NCI-H460 (cell line): ENCODE results near the gene DCAF4. TPM values are rescaled to one million over a fixed set of nuclear protein-coding genes. Genes with fewer than 3 reads are reported as not detected.

Experiments used
- DNase-seq: peaks from one replicate; pipeline ENCODE4 v3.0.0-alpha.2; 2016; ENCODE audit warnings: low read depth; ENCODE audit errors: extremely low read depth
- polyA plus RNA-seq: library from polyadenylated mRNA; depleted of rRNA; stranded (reverse); fragments of >200 nt; gene quantifications from 2 replicates; pipeline ENCODE4 v1.2.3, GENCODE V29; 2014; cell fraction: nucleus; rRNA removed
- total RNA-seq: library from RNA; depleted of rRNA; stranded (reverse); fragments of >200 nt; shearing (Covaris generic); gene quantifications from 2 replicates; pipeline ENCODE4 v1.2.3, GENCODE V29; 2014; rRNA removed

Gene DCAF4
- 18.8 and 21.5 TPM in 2 replicates for total RNA-seq
- 39.5 and 54.5 TPM in 2 replicates for polyA plus RNA-seq

DNA sequence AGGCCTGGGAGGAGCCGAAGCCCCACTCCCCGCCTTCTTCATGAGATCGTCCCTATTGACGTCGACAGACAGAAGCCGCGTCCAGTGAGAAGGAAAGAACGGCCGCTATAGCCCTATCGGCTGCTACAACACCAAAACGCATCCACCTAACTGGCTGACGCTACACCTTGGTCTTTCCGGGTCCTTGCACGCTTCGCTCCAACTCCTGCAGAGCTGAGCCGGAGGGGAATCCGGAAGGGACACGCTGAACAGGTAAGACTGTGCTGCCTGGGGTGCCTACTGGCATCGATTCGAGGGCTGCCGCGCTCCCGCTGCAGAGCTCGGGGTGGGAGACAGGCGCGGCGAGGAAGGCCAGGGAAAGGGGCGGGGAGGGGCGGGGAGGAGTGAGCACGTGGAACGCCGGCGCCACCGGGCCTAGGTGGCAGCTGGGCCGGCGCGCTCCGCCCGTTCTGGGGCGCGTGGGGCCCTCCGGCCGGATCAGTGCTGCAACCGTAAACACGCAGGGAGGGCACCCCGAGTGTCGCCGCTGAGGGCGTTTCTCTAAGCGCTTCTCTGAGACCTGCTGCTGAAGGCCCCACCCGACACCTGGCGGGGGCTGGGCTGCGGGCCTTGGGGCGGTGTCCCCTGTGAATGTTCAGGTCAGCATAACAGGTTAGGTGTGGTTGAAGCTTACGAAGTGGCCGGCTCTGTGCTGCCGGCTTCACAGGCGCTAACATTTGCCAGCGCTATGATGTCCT, at the start of gene DCAF4:
Gene DCAF4 (plus strand): TSS at position 173 of the 737 bp plus-strand sequence. CDS start 11,515 bp downstream, outside the sequence.
- peak; percentile 99 for DNase-seq

DNA sequence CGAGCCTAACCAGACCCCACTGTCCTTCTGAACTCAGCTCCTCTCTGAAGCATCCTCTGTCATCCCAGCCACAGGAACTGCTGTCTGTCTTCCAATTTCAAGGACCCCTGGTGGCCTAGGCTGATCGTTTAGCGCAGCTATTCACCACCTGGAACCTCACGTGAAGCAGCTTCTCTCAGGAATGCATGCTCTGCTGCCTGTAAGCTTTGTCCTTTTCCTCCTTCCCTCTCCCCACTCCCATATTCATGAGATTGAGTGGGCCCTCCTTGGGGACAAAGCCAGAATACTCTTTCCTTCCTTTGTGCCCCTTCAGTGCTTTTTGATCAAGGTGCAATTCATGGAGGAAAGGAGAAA, 49.6 kb upstream of the DCAF4 start:
- DNase-seq, result no peak

- no peak for DNase-seq
These were observed 47.5 kb upstream of the DCAF4 start for GRCh38 chr14:72878746-72879145.

- DNase-seq, result no peak
These were observed 46.8 kb upstream of the DCAF4 start for GRCh38 chr14:72879431-72879830.

DNA sequence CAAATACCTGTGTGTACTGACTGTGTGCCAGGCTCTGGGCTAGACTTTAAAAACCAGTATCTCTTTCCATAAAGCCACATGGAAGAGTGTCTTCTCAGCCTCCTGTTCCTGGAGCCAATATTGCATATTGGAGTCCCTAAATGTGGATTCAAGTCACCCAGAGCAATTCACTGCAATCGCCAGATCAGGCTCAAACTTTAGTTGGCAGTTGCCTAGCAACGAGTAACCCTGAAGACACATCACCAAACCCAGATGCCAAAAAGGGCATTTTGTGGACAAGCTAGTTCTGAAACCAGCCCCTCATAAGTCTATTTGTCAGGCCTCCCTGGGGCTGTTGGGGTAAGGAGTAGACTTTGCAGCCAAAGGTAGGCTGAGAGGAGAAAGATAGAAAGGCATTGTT, 46.1 kb upstream of the DCAF4 start:
- no peak for DNase-seq

GRCh38 chr14:72880820-72881219, 45.4 kb upstream of the DCAF4 start:
- no peak for DNase-seq

DNA sequence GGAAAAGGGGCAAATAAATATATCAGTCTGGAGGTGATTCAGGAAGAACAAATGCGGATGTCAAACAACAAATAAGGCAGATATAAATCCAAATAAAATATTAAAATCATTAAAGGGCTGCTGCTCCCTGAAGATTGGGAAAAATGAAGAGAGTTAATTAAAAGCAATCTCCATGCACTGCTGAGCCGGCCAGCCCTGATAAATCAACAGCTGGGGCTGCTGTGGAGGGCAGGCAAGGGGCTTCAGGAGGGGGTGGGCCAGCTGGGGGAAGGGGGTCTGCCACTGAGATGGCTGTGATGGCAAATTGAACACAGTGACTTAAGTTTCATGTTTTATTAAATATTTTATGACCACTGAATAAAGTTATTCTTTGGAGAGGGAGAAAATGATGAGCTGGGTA, 44.7 kb upstream of the DCAF4 start:
- no peak for DNase-seq

- no peak for DNase-seq
These were observed 44.2 kb upstream of the DCAF4 start for GRCh38 chr14:72882047-72882446.

DNA sequence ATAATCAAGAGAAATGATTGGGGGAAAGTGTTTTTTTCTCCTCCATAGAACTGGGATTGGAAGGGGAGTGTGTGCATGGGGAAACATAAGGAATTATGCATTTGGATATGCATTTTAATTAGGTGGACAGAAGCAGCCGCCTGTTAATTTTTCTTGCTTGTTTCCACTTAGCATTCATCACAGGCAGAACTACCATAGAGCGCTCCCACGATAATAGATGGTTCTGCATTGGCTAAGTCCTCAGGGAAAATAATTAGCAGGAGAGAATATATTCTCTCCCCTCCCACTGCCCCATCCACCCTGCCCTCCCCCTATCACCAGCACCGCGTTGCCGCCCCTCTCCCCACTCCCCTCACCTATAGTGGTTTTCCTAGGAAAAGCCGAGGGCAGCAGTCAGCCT, 43.8 kb upstream of the DCAF4 start:
- no peak for DNase-seq

DNA sequence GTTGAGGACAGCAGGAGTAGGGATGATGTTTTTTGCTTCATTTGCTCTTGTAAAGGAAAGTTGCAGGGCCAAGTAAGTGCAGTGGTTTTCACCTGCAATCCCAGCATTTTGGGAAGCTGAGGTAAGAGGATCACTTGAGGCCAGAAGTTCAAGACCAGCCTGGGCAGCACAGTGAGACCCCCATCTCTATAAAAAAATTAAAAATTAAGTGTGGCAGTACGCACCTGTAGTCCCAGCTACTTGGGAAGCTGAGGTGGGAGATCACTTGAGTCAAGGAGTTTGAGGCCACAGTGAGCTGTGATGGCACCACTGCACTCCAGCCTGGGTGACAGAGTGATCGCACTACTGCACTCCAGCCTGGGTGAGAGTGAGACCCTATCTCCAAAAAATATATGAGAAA, 43.2 kb upstream of the DCAF4 start:
- DNase-seq, result no peak

- no peak for DNase-seq
These were observed 42.3 kb upstream of the DCAF4 start for GRCh38 chr14:72883961-72884360.

DNA sequence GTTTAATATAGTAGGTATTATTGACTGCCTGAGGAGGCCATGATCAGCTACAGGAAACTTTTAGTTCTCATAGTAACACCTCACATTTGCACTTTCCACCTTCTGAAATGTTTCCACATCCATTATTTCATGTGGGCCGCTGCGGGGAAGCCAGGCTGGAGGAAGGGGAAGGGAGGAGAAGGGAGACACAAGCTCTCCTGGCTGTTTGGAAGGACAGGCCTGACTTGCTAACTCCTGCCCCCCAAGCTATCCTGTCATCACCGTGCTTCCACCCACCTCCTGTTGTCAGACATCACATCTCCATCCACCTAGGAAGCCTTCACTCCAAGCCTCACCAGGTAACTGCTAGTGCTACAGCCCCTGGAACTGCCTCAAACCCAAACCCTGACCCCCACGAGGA, 41.9 kb upstream of the DCAF4 start:
- no peak for DNase-seq

GRCh38 chr14:72887514-72887913, 38.8 kb upstream of the DCAF4 start:
- no peak for DNase-seq

DNA sequence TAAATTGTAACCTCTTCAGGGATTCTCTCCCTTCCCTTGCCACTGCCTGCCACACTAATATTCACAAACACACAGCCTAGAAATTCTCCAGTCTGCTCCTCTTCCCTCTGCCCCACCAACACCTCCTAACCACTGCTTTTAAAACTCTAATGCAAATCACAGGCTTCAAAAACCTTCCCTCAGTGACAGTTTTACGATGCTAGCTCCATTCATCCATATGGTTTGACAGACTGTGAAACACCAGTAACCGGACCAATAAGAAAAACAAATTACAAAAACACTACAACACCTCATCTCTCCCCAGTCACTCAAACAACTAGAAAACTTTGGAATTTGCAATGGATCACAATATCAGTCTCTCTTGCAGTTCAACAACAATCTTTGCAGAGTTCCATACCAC, 38.1 kb upstream of the DCAF4 start:
- DNase-seq, result no peak

GRCh38 chr14:72888636-72889201, 37.5 kb upstream of the DCAF4 start:
- no peak for DNase-seq

DNA sequence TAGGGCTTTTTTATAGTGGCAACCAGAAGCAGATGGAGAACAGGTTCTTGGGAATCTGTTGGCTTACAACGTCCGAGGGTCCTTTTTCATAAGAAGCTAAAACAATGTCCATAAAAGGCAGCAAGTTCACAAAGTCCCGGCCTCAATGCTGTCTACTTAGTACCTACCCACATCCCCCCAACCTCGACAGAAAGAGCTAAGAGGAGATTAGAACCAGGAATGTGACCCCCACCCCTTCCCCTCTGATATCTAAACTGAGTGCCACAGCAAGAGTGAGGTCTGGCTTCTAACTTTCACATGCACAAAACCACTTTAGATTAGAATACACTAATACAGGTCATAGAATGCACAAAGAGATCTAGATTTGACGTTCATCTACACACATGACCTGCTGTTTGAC, 36.9 kb upstream of the DCAF4 start:
- no peak for DNase-seq

- DNase-seq, result no peak
These were observed 34.6 kb upstream of the DCAF4 start for GRCh38 chr14:72891666-72892102.

GRCh38 chr14:72892103-72892878, 34.0 kb upstream of the DCAF4 start:
- no peak for DNase-seq

GRCh38 chr14:72892879-72893635, 33.2 kb upstream of the DCAF4 start:
- no peak for DNase-seq

DNA sequence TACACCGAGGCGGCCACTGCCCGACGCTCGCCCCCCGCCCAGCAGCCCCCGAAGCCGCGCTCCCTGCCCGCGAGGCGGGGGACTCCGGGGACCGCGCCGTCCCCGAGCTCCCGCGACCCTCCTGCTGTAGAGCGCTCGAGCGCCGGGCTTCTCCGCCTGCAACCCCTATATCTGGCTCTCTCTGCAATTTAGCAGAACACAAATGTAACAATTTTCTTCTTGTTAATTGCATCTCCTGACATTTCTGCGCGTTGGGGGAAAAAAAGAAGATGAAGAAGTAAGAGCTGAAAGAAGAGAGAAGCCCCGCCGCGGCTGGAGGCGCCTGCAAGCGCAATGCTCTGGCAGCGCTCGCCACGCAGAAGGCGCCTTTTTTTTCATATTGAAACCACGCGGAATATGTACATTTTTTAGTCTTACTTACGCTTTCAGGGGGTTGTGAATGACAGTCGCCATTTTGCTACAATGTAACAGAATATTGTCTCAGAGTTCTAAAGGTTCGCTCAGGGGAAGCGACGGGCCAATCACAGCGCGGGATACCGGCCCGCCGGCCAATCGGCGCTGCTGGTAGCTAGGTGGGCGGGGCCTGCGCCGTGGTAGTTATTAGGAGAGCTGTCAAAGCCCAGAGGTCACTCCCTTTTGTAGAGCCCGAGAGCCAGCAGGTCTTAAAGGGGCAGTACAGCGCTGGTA, 32.5 kb upstream of the DCAF4 start, which contains the start of gene DPF3:
Gene DPF3 (minus strand): TSS at position 466 of the 687 bp plus-strand sequence. CDS start 13 bp downstream, at position 453.
- DNase-seq, result peak; percentile 87
